Activated CD8-positive, alpha-beta memory T cell treated with anti-CD3 and anti-CD28 coated beads, Interleukin-2, amount 10 ng/mL, durations not matched to agents 7 days and 5 days (primary cell): ENCODE data around the gene SPSB3. TPM values are rescaled to one million over a fixed set of nuclear protein-coding genes. Genes with fewer than 3 reads are reported as not detected.

Source experiments
- ATAC-seq: fragments of 150-1000 bp; cut with Tn5 transposase; one replicate; pipeline ENCODE4 v1.10.0; 2021; ENCODE audit warnings: moderate library complexity
- CTCF ChIA-PET: fragments of 350-600 bp; sonication (Branson Sonifier 250); formaldehyde crosslinking; loops from one replicate; lab custom pipeline; 2021; ENCODE audit warnings: antibody characterized with exemption; lab: Charles Lee
- DNase-seq: peaks from one replicate; pipeline ENCODE4 v3.0.0-alpha.2; 2020
- H3K27ac Mint-ChIP-seq: one replicate; pipeline ENCODE4 v1.8.0; 2021; ENCODE audit warnings: mild to moderate bottlenecking, mixed read lengths
- H3K27me3 Mint-ChIP-seq: one replicate; pipeline ENCODE4 v1.8.0; 2021; ENCODE audit warnings: mixed read lengths
- H3K36me3 Mint-ChIP-seq: one replicate; pipeline ENCODE4 v1.8.0; 2021; ENCODE audit warnings: mild to moderate bottlenecking, mixed read lengths
- H3K4me1 Mint-ChIP-seq: one replicate; pipeline ENCODE4 v1.8.0; 2021; ENCODE audit warnings: mixed read lengths
- H3K4me3 Mint-ChIP-seq: one replicate; pipeline ENCODE4 v1.8.0; 2021; ENCODE audit warnings: mild to moderate bottlenecking, moderate library complexity, mixed read lengths
- H3K9me3 Mint-ChIP-seq: one replicate; pipeline ENCODE4 v1.8.0; 2022; ENCODE audit warnings: low read depth, mixed read lengths
- total RNA-seq, 2 experiments: library from RNA; stranded (reverse); gene quantifications; one replicate each; pipeline ENCODE4 v1.2.3, GENCODE V29; 2021

Gene SPSB3
- total RNA-seq, 2 experiments from 2014 or later = 35.7 to 36.5 TPM

DNA sequence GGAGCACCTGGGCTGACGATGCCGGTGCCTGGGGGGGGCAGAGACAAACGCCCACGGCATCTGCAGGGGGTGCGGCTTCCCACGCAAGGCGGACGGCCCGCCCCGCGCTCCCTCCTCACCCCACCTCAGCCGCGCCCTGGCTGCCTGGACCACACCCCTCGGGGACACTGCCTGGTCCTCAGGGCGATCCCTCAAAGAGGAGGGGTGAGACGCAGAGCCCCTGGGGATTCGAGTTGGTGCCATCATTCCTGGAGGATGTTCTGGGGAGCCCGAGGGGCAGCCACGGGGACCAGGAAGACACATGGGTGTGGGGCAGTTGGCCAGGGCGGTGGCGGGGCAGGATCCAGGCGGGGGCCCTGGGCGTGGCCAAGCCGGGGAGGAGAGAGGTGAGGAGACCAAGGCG is 7.3 kb upstream of the SPSB3 start:
- DNase-seq = no peak
- Mint-ChIP-seq H3K27me3 (no peaks in the 10 kb centered on the region), H3K4me3 (no peak overlapping the region), H3K9me3 (no peaks in the 10 kb centered on the region), H3K36me3 (no peaks in the 10 kb centered on the region), H3K27ac (no peak overlapping the region), H3K4me1 (peaks cover 2% of the 10 kb centered on the region)
- CTCF ChIA-PET = no interaction called here
- no peak for ATAC-seq

DNA sequence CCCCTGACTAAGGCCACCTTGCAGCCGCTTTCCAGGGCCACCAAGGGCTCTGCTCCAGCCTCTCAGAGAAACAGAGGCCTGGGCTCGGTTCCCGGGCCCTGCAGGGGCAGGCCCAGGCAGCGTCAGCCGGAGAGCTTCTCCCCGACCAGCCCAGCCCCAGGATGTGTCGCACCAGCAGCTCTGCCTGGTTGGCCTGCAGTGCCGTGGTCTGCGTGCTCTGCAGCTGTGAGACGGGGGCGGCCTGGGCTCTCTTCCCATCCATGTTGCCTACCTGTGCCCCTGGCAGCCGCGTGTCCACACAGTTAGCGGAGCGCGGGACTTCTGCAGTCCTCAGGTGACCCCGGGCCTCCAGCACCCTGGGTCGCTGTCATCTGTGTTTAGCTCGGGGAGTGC is 6.3 kb upstream of the SPSB3 start:
- Mint-ChIP-seq H3K27me3 (no peaks in the 10 kb centered on the region), H3K36me3 (no peaks in the 10 kb centered on the region), H3K9me3 (no peaks in the 10 kb centered on the region), H3K4me1 (peaks cover 7% of the 10 kb centered on the region), H3K27ac (no peak overlapping the region), H3K4me3 (no peak overlapping the region)
- CTCF ChIA-PET = no interaction called here
- DNase-seq = peak; percentile 38
- ATAC-seq = no peak

DNA sequence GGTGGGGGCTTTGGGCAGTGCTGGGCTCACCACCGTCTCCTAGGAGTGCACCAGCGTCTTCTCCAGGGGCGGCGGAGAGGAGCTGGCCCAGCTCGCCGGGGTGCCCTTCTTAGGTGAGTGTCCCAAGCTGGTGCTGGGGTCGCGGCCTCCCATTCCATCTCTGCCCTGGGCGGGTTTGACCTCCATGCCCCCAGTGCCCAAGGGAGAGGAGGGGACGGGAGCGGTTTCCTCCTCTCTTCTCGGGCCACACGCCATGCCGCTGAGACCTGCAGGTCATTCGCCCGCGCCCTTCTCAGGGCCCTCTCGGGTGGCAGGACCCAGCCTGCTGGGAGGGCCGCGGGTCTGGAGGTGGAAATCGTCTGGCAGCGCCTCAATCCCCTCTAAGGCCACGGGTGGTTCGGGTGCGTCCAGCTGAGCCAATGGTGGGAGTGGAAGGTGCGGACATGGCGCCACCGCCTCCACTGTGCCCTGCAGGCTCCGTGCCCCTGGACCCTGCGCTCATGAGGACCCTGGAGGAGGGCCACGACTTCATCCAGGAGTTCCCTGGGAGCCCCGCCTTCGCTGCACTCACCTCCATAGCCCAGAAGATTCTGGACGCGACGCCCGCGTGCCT is 5.8 kb upstream of the SPSB3 start:
- Mint-ChIP-seq H3K36me3 (no peaks in the 10 kb centered on the region), H3K27me3 (no peaks in the 10 kb centered on the region), H3K9me3 (no peaks in the 10 kb centered on the region), H3K27ac (no peak overlapping the region), H3K4me3 (no peak overlapping the region), H3K4me1 (peaks cover 11% of the 10 kb centered on the region)
- ATAC-seq (no peak), DNase-seq (peak; percentile 38)
- CTCF ChIA-PET = no interaction called here

DNA sequence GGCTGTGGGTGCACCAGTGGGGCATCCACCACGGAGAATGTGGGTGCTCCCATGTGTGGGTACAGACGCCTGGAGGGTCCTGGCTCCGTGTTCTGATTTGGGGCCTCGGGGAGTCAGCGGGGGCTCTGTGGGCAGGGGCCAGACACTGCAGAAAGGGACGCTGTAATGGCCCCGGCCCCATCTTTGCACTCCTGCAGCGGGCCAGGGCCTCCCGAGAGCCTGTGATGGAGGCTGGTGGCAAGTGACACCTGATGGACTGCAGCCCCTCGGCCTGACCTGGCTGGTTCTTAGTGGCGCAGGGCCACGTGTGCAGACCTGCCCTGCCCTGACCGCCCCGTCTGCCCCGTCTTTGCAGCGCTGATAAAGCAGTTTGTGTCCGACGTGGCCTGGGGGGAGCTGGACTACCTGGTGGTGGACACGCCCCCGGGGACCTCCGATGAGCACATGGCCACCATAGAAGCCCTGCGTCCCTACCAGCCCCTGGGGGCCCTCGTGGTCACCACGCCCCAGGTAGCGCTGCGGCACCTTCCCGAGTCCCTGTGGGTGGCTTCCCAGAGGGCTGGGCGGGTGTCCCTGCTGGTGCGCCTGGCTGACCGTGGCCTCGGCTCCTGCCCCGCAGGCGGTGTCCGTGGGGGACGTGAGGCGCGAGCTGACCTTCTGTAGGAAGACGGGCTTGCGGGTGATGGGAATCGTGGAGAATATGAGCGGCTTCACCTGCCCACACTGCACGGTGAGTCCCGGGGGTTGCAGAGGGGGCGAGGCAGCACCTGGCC is 5.1 kb upstream of the SPSB3 start:
- no peaks in the 10 kb centered on the region for H3K36me3 Mint-ChIP-seq
- CTCF ChIA-PET = no interaction called here
- H3K4me1 Mint-ChIP-seq = peaks cover 12% of the 10 kb centered on the region
- no peaks in the 10 kb centered on the region for H3K9me3 Mint-ChIP-seq
- DNase-seq (no peak), ATAC-seq (no peak)
- no peak overlapping the region for H3K27ac Mint-ChIP-seq
- no peaks in the 10 kb centered on the region for H3K27me3 Mint-ChIP-seq
- H3K4me3 Mint-ChIP-seq = no peak overlapping the region

DNA sequence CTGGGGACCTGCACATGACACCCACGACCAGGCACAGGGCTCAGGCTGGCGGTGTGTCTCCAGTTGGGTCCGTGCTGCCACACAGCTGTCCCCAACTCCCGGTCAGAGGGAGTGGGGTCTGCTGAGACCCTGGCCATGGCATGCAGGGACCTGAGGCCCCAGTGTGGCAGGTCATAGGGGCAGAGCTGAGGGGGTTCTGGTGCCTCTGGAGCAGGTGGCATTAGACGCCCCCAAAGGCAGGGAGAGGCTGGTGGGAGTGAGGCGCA is 4.6 kb upstream of the SPSB3 start:
- Mint-ChIP-seq H3K4me1 (peaks cover 12% of the 10 kb centered on the region), H3K27me3 (no peaks in the 10 kb centered on the region), H3K4me3 (no peak overlapping the region), H3K9me3 (no peaks in the 10 kb centered on the region), H3K36me3 (no peaks in the 10 kb centered on the region), H3K27ac (no peak overlapping the region)
- CTCF ChIA-PET = no interaction called here
- DNase-seq (no peak), ATAC-seq (no peak)

DNA sequence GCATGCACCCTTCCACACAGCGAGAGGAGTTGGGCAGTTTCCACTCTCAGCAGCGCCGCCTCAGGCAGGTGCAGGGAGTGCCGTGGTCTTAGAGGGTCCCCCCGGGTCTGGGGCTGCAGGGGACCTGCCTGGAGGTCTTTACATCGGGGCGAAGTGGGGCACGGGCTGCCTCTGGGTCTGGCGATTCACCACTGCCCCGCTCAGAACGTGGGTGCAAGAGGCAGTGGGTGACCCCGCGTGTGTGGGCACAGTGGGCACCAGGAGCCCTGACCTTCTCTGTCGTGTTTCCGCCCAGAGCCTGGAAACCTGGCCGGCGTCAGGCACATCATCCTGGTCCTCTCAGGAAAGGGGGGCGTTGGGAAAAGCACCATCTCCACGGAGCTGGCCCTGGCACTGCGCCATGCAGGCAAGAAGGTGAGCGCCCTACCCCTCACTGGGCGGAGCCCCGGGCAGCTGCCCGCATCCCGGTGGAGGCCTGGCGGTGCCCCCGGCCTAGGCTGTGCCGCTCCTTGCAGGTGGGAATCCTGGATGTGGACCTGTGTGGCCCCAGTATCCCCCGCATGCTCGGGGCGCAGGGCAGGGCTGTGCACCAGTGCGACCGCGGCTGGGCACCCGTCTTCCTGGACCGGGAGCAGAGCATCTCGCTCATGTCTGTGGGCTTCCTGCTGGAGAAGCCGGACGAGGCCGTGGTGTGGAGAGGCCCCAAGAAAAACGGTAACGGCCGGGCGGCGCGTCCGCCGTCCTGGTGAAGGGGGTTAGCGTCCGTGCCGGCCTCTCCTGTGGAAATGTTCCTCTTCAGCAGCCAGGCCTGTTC is 4.1 kb upstream of the SPSB3 start:
- CTCF ChIA-PET = no interaction called here
- ATAC-seq = no peak

DNA sequence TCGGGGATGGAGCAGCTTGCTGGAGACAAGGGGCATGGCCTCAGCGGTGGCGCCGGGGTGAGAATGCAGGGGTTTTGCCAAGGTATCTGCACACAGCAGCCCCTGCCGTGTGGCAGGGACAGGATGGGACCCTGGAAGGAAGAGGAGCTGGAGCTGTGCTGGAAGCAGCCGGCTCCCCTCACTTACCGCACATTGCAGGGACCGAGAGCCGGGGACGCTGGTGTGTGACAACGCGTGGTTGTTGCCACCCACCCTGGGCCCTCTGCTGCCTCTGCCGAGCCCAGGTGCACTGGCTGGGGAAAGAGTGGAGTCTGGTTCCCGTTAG is 3.4 kb upstream of the SPSB3 start:
- Mint-ChIP-seq H3K4me3 (no peak overlapping the region), H3K27ac (no peak overlapping the region), H3K4me1 (peaks cover 22% of the 10 kb centered on the region), H3K9me3 (no peaks in the 10 kb centered on the region), H3K36me3 (no peaks in the 10 kb centered on the region), H3K27me3 (no peaks in the 10 kb centered on the region)
- ATAC-seq (no peak), DNase-seq (no peak)
- CTCF ChIA-PET = no interaction called here

More for the DNA sequence above, 4.1 kb upstream of the SPSB3 start:
- no peak for DNase-seq
- Mint-ChIP-seq H3K4me1 (peaks cover 17% of the 10 kb centered on the region), H3K9me3 (no peaks in the 10 kb centered on the region), H3K36me3 (no peaks in the 10 kb centered on the region), H3K27ac (no peak overlapping the region), H3K27me3 (no peaks in the 10 kb centered on the region), H3K4me3 (no peak overlapping the region)

DNA sequence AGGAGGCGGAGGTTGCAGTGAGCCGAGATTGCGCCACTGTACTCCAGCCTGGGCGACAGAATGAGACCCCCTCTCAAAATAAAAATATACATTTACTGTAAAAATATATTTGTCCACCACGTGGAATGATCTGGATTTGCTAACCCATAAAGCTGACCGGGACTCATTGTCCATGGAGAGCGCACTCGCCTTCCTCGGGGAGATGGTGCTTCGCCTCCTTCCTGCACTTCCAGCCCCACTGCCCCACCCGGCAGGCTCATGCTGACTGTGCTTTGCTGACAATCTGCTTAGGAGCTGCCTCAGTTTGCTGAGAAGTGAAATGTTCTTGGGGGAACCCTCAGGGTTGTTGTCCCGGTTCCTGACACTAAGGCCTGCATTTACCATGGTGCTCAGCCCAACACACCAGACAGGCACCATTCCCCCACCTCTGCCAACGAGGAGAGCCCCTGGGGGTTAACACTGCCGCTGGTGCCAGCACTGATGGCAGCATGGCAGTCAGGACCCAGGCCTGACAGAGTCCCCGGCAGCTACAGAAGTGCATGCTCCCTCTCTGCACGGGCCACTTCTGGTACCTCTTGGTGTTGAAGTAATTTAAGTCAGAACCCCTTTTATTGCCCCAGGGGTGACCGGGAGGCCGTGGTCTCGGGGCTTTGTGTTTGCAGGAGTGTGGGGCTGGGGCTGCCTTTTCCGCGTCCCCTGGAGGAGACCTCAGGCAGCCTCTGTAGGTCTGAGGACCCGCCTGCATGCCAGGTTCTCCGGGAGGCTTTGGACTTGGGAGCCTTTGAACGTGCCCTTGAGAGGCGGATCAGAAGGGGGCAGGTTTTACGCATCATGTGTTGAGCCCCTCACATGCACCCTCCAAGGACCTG is 2.8 kb upstream of the SPSB3 start:
- CTCF ChIA-PET = no interaction called here

DNA sequence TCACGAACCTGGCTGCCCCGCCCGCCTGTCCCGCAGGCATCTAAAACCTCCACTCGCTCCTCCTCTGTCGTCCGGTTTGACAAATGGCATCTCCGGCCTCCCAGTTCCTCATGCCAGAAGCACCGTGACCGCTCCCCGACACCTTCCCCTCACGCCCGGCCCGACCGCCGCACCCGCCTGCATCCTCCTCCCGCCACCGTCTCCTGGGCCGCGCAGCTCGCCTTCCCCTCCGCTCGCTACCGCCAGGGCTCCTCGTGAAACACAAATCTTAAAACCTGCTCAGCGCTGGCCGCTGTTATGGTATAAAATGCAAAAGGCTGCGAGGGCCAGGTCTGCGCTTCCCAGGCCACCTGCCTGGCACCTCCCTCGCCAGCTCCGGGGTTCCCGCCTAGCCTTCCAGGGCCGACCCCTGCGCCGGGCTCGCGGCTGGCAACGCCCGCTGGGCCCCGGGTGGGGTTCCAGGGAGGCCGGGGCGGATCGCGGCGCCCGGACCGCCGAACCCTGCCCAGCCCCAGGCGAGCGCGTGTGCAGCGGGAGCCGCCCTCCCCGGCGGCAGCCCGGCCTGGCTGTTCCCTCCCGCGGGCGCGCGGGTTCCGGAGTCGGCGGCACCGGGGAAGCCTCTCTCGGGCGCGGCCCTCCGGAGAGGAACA is 488 bp downstream of the SPSB3 start:
- Mint-ChIP-seq H3K9me3 (no peaks in the 10 kb centered on the region), H3K27me3 (no peaks in the 10 kb centered on the region), H3K4me3 (peak overlapping the region; percentile 93), H3K4me1 (peaks cover 24% of the 10 kb centered on the region), H3K27ac (peak overlapping the region; percentile 84), H3K36me3 (no peaks in the 10 kb centered on the region)
- CTCF ChIA-PET = interaction anchor here (1.1 to 2.7 kb wide), 5 partner anchors 9 to 159 kb away, joined by 3 to 47 read pairs (median 10); partner anchors contain the start of genes EME2, FAHD1, HAGH and MAPK8IP3
- ATAC-seq = no peak
- DNase-seq = peak; percentile 66

More for the DNA sequence above, 2.8 kb upstream of the SPSB3 start:
- no peaks in the 10 kb centered on the region for H3K27me3 Mint-ChIP-seq
- H3K4me1 Mint-ChIP-seq = peaks cover 24% of the 10 kb centered on the region
- H3K27ac Mint-ChIP-seq = no peak overlapping the region
- no peaks in the 10 kb centered on the region for H3K9me3 Mint-ChIP-seq
- DNase-seq (no peak), ATAC-seq (no peak)
- H3K36me3 Mint-ChIP-seq = no peaks in the 10 kb centered on the region
- no peak overlapping the region for H3K4me3 Mint-ChIP-seq

DNA sequence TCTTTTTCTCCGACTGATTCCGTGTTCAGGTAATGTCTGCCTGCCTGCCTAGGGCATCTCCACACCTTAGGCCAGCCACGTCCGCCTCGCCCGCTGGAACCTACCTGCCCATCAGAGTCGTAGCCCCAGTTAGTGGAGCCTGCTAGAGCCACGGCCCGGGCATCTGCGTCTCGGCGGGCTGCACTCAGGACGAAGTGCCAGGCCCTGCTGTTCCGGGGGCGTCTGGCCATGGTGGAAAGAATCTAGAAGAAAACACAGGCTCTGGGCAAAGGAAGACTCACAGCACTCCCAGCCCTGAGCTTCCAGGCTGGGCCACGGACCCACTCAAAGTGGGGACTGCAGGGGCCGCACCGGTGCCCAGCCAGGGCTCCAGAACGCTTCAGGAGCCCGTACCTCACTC is 1.1 kb downstream of the SPSB3 start:
- Mint-ChIP-seq H3K36me3 (no peaks in the 10 kb centered on the region), H3K27ac (peak overlapping the region; percentile 84), H3K27me3 (no peaks in the 10 kb centered on the region), H3K4me3 (peak overlapping the region; percentile 82), H3K9me3 (no peaks in the 10 kb centered on the region), H3K4me1 (peaks cover 24% of the 10 kb centered on the region)
- CTCF ChIA-PET = interaction anchor here (2.2 to 2.7 kb wide), 2 partner anchors 9 to 43 kb away, joined by 11 to 47 read pairs; partner anchors contain the start of genes EME2, MRPS34 and NME3
- no peak for DNase-seq
- no peak for ATAC-seq

DNA sequence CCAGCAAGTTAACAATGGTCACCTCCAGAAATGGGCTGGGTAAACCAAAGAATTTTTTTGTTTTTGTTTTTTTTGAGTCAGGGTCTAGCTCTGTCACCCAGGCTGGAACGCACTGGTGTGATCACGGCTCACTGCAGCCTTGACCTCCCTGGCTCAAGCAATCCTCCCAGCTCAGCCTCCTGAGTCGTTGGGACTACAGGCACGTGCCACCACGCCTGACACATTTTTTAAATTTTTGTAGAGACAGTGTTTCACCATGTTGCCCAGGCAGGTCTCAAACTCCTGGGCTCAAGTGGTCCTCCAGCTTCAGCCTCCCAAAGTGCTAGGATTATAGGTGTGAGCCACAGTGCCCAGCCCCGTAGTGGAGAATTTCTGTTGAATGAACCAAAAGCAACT is 1.7 kb downstream of the SPSB3 start:
- Mint-ChIP-seq H3K9me3 (no peaks in the 10 kb centered on the region), H3K36me3 (no peaks in the 10 kb centered on the region), H3K27me3 (no peaks in the 10 kb centered on the region), H3K4me3 (peak overlapping the region; percentile 82), H3K27ac (peak overlapping the region; percentile 84), H3K4me1 (peaks cover 24% of the 10 kb centered on the region)
- DNase-seq = no peak
- ATAC-seq = no peak
- CTCF ChIA-PET = interaction anchor here (2.7 kb wide), 1 partner anchor 8 kb away, joined by 47 read pairs; the partner anchor contains the start of genes EME2, MRPS34 and NME3

DNA sequence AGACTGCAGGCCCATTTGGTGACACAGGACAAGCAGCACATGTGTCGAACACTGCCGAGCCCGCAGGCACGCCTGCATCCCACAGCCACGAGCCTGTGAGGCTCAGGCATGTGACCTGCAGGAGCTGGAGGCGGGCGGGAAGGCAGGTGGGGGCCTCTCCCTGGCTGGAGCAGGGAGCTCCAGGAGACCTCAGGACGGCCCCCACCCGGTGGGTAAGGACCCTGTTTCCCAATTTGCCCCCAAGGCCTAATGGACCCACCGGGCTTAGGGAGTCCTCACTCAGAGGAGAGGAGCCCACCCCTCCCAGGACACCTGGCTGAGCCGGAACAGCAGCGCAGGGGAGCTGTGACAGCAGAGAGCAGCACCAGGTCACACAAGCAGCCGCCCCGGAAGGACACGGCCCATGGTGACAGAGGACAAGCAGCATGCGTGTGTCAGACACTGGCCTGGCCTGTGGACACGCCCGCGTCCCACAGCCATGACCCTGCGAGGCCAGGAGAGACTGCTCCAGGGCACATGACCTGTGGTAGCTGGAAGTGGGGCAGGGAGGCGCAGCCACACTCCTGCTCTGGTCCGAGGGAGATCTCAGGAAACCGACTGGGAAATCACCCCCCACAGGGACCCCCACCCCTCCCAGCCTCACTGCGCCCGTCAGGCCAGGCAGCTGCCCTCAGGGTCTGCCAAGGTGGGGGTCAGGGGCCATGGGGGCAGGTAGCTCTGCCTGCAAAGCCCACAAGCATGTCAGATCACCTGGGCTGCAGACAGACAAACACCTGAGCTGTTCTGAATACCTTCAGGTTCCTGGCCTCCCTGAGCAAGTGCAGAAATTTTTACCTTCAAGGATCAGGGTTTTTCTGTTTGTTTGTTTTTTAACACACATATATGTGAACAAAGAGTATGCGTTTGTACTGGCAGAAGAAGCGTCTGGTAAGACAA is 2.4 kb downstream of the SPSB3 start:
- ATAC-seq (no peak), DNase-seq (no peak)
- H3K27me3 Mint-ChIP-seq = no peaks in the 10 kb centered on the region
- no peaks in the 10 kb centered on the region for H3K36me3 Mint-ChIP-seq
- CTCF ChIA-PET = no interaction called here
- H3K9me3 Mint-ChIP-seq = no peaks in the 10 kb centered on the region
- H3K4me1 Mint-ChIP-seq = peaks cover 24% of the 10 kb centered on the region
- H3K4me3 Mint-ChIP-seq = peak overlapping the region; percentile 32
- H3K27ac Mint-ChIP-seq = no peak overlapping the region
